ENCODE measurements around the gene KNSTRN.

The KNSTRN gene

GRCh38 chr15:40380636-40381035 is 1.9 kb upstream of the KNSTRN start:
- Histone ChIP-seq H3K9ac (ENCODE audit: low read length) (no peak overlapping the region), H3K79me2 (ENCODE audit: low read length) (peaks cover 29% of the 10 kb centered on the region), H3K4me2 (ENCODE audit: low read length) (no peak overlapping the region), H2AFZ (ENCODE audit: low read depth, low read length) (no peak overlapping the region), H3K4me1 (ENCODE audit: low read length) (peaks cover 8% of the 10 kb centered on the region; the same call in 1 of the 2 replicates), H3K4me3 (ENCODE audit: low read length) (no peak overlapping the region), H4K20me1 (ENCODE audit: insufficient read depth, low read length) (0 out of 2 replicates have a peak, but pooled peaks cover 3% of the 10 kb centered on the region), H3K9me3 (ENCODE audit: insufficient read depth, low read length) (no peaks in the 10 kb centered on the region), H3K27ac (ENCODE audit: low read length) (no peak overlapping the region), H3K36me3 (replicated peaks; ENCODE audit: low read depth, low read length) (peaks cover 17% of the 10 kb centered on the region), H3K27me3 (ENCODE audit: low read depth, low read length) (no peaks in the 10 kb centered on the region)
- TF ChIP-seq CTCF (IDR thresholded peaks at IDR 0.05; ENCODE audit: low read depth, low read length) (no peak), EZH2phosphoT487 (IDR thresholded peaks at IDR 0.05; ENCODE audit: low read depth) (no peak)

- Histone ChIP-seq H3K9ac (ENCODE audit: low read length) (no peak overlapping the region), H3K79me2 (ENCODE audit: low read length) (peaks cover 31% of the 10 kb centered on the region), H4K20me1 (ENCODE audit: insufficient read depth, low read length) (0 out of 2 replicates have a peak, but pooled peaks cover 5% of the 10 kb centered on the region), H3K9me3 (ENCODE audit: insufficient read depth, low read length) (no peaks in the 10 kb centered on the region), H2AFZ (ENCODE audit: low read depth, low read length) (peak overlapping the region; percentile 98), H3K4me1 (ENCODE audit: low read length) (peaks cover 8% of the 10 kb centered on the region; the same call in 1 of the 2 replicates), H3K36me3 (replicated peaks; ENCODE audit: low read depth, low read length) (peaks cover 28% of the 10 kb centered on the region), H3K4me2 (ENCODE audit: low read length) (peak overlapping the region; percentile 48), H3K4me3 (ENCODE audit: low read length) (0 out of 2 replicates have a peak overlapping the region, but pooled peaks have one; percentile 91), H3K27me3 (ENCODE audit: low read depth, low read length) (no peaks in the 10 kb centered on the region), H3K27ac (ENCODE audit: low read length) (no peak overlapping the region)
- TF ChIP-seq EZH2phosphoT487 (IDR thresholded peaks at IDR 0.05; ENCODE audit: low read depth) (no peak), CTCF (IDR thresholded peaks at IDR 0.05; ENCODE audit: low read depth, low read length) (no peak)
Measured at GRCh38 chr15:40381818-40382529, 547 bp upstream of the KNSTRN start.

GRCh38 chr15:40386480-40386879 is 4.0 kb downstream of the KNSTRN start:
- peaks cover 8% of the 10 kb centered on the region; the same call in 1 of the 2 replicates for H3K4me1 ChIP-seq (ENCODE audit: low read length)
- H3K36me3 ChIP-seq (replicated peaks; ENCODE audit: low read depth, low read length), result peaks cover 60% of the 10 kb centered on the region
- H3K9ac ChIP-seq (ENCODE audit: low read length), result no peak overlapping the region
- H4K20me1 ChIP-seq (ENCODE audit: insufficient read depth, low read length), result 0 out of 2 replicates have a peak, but pooled peaks cover 5% of the 10 kb centered on the region
- TF ChIP-seq CTCF (IDR thresholded peaks at IDR 0.05; ENCODE audit: low read depth, low read length) (no peak), EZH2phosphoT487 (IDR thresholded peaks at IDR 0.05; ENCODE audit: low read depth) (no peak)
- no peak overlapping the region for H3K4me3 ChIP-seq (ENCODE audit: low read length)
- H3K27me3 ChIP-seq (ENCODE audit: low read depth, low read length), result no peaks in the 10 kb centered on the region
- H3K4me2 ChIP-seq (ENCODE audit: low read length), result no peak overlapping the region
- H3K27ac ChIP-seq (ENCODE audit: low read length), result no peak overlapping the region
- H3K9me3 ChIP-seq (ENCODE audit: insufficient read depth, low read length), result no peaks in the 10 kb centered on the region
- peaks cover 31% of the 10 kb centered on the region for H3K79me2 ChIP-seq (ENCODE audit: low read length)
- no peak overlapping the region for H2AFZ ChIP-seq (ENCODE audit: low read depth, low read length)

- Histone ChIP-seq H3K9me3 (ENCODE audit: insufficient read depth, low read length) (no peaks in the 10 kb centered on the region), H2AFZ (ENCODE audit: low read depth, low read length) (no peak overlapping the region), H3K79me2 (ENCODE audit: low read length) (peaks cover 16% of the 10 kb centered on the region), H3K4me3 (ENCODE audit: low read length) (no peak overlapping the region), H3K36me3 (replicated peaks; ENCODE audit: low read depth, low read length) (peaks cover 74% of the 10 kb centered on the region), H3K9ac (ENCODE audit: low read length) (no peak overlapping the region), H4K20me1 (ENCODE audit: insufficient read depth, low read length) (0 out of 2 replicates have a peak, but pooled peaks cover 5% of the 10 kb centered on the region), H3K4me2 (ENCODE audit: low read length) (no peak overlapping the region), H3K27me3 (ENCODE audit: low read depth, low read length) (no peaks in the 10 kb centered on the region), H3K27ac (ENCODE audit: low read length) (no peak overlapping the region), H3K4me1 (ENCODE audit: low read length) (no peaks in the 10 kb centered on the region; the same call in 1 of the 2 replicates)
- no peak for TF ChIP-seq EZH2phosphoT487 (IDR thresholded peaks at IDR 0.05; ENCODE audit: low read depth)
- TF ChIP-seq CTCF (IDR thresholded peaks at IDR 0.05; ENCODE audit: low read depth, low read length), result no peak
Measured at GRCh38 chr15:40388941-40389823, 6.7 kb downstream of the KNSTRN start.

All from OCI-LY3 (cell line).